Esophagus squamous epithelium (tissue), 4 donors: ENCODE results near the gene MTMR3.

Experiments used
- POLR2A ChIP-seq, 4 donors: fragments of 450-650 bp; IDR thresholded peaks; one replicate each; pipeline ENCODE4 v1.6.1; 2017; ENCODE audit warnings: antibody characterized with exemption in 4 of 4, mild to moderate bottlenecking in 4 of 4, moderate library complexity in 3 of 4
- TF ChIP-seq, protein P1 (sequence below), 6 experiments: fragments of 450-650 bp in 4 of 6; fragments of 200-600 bp in 2 of 6; sonication (generic) in 2 of 6; IDR thresholded peaks; one replicate each; pipeline ENCODE4 v1.5.1; 2016 to 2019; ENCODE audit warnings: antibody characterized with exemption in 6 of 6, mild to moderate bottlenecking in 4 of 6, moderate library complexity in 4 of 6

DNA sequence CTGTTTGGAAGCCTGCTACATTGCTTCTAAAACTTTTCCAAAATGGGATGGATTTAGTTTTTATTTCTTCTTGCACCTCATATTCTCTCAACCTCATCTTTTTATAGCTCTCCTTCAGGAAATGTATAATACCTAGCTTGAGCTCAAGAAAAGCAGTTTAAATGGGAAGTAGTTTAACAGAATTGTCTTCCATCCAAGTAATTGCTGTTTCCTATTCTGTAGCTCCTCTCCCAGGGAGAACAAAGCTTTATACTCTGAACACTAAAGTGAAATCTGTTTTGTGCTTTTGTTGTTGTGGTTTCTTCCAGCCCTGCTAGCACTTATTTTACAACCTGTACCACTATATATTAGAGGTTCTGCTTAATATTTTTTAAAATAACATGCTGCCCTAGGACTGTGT is 114.1 kb downstream of the MTMR3 start:
- TF ChIP-seq, protein P1, sequence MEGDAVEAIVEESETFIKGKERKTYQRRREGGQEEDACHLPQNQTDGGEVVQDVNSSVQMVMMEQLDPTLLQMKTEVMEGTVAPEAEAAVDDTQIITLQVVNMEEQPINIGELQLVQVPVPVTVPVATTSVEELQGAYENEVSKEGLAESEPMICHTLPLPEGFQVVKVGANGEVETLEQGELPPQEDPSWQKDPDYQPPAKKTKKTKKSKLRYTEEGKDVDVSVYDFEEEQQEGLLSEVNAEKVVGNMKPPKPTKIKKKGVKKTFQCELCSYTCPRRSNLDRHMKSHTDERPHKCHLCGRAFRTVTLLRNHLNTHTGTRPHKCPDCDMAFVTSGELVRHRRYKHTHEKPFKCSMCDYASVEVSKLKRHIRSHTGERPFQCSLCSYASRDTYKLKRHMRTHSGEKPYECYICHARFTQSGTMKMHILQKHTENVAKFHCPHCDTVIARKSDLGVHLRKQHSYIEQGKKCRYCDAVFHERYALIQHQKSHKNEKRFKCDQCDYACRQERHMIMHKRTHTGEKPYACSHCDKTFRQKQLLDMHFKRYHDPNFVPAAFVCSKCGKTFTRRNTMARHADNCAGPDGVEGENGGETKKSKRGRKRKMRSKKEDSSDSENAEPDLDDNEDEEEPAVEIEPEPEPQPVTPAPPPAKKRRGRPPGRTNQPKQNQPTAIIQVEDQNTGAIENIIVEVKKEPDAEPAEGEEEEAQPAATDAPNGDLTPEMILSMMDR (IDR thresholded peaks at IDR 0.05): no peak
- no peak for TF ChIP-seq POLR2A (IDR thresholded peaks at IDR 0.05)
